GM23338 (cell line): ENCODE data around the gene GPC5.

Source experiments
- CREB1 ChIP-seq: fragments of 250-450 bp; sonication (Bioruptor Pico); IDR thresholded peaks from 2 replicates; pipeline ENCODE4 v1.5.0; 2020; ENCODE audit warnings: low read depth, mild to moderate bottlenecking, moderate library complexity
- CTCF ChIP-seq, 2 experiments: fragments of 200-600 bp in 1 of 2; sonication (generic) in 1 of 2; conservative IDR thresholded peaks; 2 replicates each; pipeline versions ENCODE4 v1.5.1 to v1.6.1; 2016 to 2017; ENCODE audit warnings: antibody characterized with exemption in 2 of 2, low read depth in 2 of 2, mild to moderate bottlenecking in 2 of 2, moderate library complexity in 1 of 2
- ETS1 ChIP-seq: IDR thresholded peaks from 2 replicates; pipeline ENCODE4 v1.6.1; 2016; ENCODE audit warnings: antibody characterized with exemption
- EZH2 ChIP-seq: fragments of 200-600 bp; sonication (generic); IDR thresholded peaks from one replicate; pipeline ENCODE4 v1.8.0; 2017; ENCODE audit warnings: antibody characterized with exemption, mild to moderate bottlenecking, low read depth; ENCODE audit not compliant: unreplicated experiment
- EZH2phosphoT487 ChIP-seq: fragments of 200-600 bp; sonication (generic); IDR thresholded peaks from one replicate; pipeline ENCODE4 v1.8.1; 2018; ENCODE audit warnings: antibody characterized with exemption; ENCODE audit not compliant: unreplicated experiment
- POLR2AphosphoS5 ChIP-seq: IDR thresholded peaks from 2 replicates; pipeline ENCODE4 v1.6.1; 2016; ENCODE audit warnings: antibody characterized with exemption, low read depth
- REST ChIP-seq: IDR thresholded peaks from one replicate; pipeline ENCODE4 v1.6.1; 2018; ENCODE audit warnings: antibody characterized with exemption; ENCODE audit not compliant: unreplicated experiment

- TF ChIP-seq CTCF (conservative IDR thresholded peaks at IDR 0.05; ENCODE audit: low read depth in 2 of 2) (no peak), EZH2 (no peak), POLR2AphosphoS5 (no peak), REST (no peak), ETS1 (no peak), CREB1 (CRISPR knock-in tag) (no peak), EZH2phosphoT487 (no peak)
Measured at GRCh38 chr13:91405240-91405639, 6.8 kb downstream of the GPC5 start.
